ENCODE measurements around the gene CHD1L. TPM values are rescaled to one million over a fixed set of nuclear protein-coding genes. Genes with fewer than 3 reads are reported as not detected.

Gene CHD1L
- total RNA-seq, 1 experiment from 2014 or later = 97.1 TPM

DNA sequence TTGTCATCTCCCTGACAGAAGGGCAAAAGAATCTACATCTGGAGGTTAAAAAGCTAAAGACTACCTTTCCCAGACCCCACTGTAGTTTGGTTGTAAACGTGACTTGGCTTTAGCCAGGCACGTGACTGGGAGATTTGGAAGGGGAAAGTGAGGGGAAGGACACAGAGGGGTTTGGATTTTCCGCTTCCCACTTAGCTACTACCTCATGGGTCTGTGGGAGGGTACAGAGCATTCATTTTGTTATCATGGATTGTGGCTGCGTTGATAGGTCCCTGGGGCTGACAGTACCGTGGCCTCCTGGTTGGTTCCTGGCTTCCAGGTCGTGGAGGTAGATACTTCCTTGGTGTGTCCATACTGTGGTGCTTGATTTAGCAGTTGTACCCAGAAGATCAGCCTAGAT is 2.6 kb downstream of the CHD1L start:
- Histone ChIP-seq H3K9me3 (peaks cover 3% of the 10 kb centered on the region; the same call in 1 of the 2 replicates), H3K27me3 (no peaks in the 10 kb centered on the region), H3K36me3 (peaks cover 9% of the 10 kb centered on the region), H3K4me3 (no peak overlapping the region)
- no peak for DNase-seq

DNA sequence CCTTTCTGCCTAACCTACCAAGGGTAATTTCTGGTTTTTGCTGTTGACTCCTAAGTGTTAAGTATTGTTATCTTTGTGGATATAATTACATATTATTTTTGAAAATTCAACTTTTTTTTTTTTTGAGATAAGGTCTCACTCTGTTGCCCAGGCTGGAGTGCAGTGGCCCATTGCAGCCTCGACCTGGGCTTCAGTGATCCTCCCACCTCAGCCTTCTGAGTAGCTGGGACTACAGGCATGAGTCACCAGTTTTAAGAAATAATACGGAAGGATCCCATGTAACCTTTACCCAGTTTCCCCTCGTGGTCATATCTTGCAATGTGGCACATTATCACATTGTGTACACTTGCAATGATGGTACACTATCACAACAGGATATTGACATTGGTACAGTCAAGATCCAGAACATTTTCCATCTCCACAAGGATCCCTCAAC is 3.1 kb downstream of the CHD1L start:
- H3K4me3 ChIP-seq = no peak overlapping the region
- H3K9me3 ChIP-seq = peaks cover 3% of the 10 kb centered on the region; the same call in 1 of the 2 replicates
- H3K36me3 ChIP-seq = peaks cover 9% of the 10 kb centered on the region
- no peaks in the 10 kb centered on the region for H3K27me3 ChIP-seq
- no peak for DNase-seq

DNA sequence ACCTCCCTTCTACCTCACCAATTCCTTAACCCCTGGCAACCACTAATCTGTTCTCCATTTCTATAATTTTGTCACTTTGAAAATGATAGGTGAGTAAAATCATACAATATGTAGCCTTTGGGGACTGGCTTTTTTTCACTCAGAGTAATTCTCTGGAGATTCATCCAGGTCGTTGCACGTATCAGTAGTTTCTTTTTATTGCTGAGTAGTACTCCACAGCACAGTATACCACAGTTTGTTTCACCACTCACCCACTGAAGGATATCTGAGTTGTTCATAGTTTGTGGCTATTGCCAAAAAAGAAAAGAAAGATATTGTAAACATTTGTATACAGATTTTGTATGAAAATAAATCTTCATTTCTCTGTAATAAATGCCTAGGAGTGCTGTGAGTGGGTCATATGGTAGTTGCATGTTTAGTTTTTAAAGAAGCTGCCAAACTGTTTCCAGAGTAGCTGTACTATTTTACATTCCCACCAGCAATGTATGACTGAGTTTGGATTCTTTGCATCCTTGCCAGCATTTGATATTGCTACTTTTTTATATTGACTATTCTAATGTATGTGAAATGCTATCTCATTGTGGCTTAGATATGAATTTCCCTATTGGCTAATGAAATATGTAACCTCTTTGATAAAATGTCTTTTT is 3.7 kb downstream of the CHD1L start:
- Histone ChIP-seq H3K9me3 (peaks cover 3% of the 10 kb centered on the region; the same call in 1 of the 2 replicates), H3K36me3 (peaks cover 9% of the 10 kb centered on the region), H3K4me3 (no peak overlapping the region), H3K27me3 (no peaks in the 10 kb centered on the region)
- no peak for DNase-seq

DNA sequence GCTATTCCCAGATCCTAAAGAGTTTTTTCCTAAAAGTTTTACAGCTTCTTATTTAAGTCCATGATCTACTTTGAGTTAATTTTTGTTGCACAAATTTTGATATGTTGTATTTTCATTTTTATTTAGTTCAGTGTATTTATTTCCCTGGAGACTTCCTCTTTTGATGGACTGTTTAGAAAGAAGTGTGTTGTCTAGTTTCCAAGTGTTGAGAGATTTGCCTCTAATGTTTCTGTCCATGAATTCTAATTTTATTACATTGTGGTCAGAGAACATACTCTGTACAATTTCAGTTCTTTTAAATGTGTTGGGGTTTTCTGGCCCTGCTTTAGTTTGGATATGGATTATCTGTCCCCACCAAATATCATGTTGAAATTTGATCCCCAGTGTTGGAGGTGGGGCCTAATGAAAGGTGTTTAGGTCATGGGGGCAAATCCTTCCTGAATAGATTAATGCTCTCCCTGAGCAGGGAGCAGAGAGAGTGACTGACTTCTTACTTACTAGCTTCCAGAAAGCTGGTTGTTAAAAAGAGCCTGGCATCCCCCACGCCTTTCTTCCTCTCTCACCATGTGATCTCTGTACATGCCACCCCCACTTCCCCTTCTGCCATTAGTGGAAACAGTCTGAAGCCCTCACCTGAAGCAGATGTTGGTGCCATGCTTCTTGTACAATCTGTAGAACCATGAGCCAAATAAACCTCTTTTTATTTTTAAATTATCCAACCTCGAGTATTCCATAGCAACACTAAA is 4.6 kb downstream of the CHD1L start:
- Histone ChIP-seq H3K4me3 (no peak overlapping the region), H3K9me3 (peaks cover 3% of the 10 kb centered on the region; the same call in 1 of the 2 replicates), H3K27me3 (no peaks in the 10 kb centered on the region), H3K36me3 (peaks cover 9% of the 10 kb centered on the region)
- no peak for DNase-seq

DNA sequence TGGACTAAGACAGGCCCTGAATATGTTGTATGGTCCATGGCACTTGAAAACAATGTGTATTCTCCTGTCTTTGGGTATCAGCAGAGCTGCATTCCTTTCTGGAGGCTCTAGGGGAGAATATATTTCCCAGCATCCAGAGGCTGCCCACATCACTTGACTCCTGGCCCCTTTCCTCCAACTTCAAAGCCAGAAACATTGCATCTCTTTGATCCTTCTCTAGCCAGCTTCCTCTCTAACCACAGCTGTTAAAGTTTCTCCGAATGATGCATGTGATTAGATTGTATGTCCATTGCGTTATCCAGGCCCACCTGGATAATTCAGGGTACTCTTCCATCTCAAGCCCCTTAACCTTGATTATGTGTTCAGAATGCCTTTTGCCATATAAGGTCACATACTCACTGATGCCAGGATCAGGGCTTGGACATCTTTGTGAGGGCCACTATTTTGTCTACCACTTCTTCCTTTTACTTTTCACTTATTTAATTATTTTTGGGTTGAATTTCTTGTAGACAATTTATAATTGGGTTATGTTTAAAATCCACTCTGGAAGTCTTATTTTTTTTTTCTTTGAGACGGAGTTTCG is 5.3 kb downstream of the CHD1L start:
- Histone ChIP-seq H3K27me3 (no peaks in the 10 kb centered on the region), H3K9me3 (peaks cover 3% of the 10 kb centered on the region; the same call in 1 of the 2 replicates), H3K36me3 (peaks cover 11% of the 10 kb centered on the region), H3K4me3 (no peak overlapping the region)
- no peak for DNase-seq

DNA sequence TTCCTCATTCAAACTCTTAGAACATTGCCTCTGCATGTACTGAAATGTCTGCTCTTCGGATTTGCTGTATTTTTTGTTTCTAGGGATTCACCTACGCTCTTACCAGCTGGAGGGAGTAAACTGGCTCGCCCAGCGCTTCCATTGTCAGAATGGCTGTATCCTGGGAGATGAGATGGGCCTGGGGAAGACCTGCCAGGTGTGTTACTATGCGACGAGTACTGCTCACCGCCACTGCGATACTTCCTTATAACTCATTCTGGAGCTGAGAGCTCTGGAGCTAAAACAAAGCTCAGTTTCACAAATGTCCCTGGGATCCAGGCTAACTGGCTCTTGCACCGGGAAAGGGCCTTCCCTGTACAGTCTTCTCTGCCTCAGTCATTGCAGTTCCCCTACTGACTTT is 10.1 kb downstream of the CHD1L start:
- Histone ChIP-seq H3K36me3 (peaks cover 34% of the 10 kb centered on the region), H3K27me3 (no peaks in the 10 kb centered on the region), H3K4me3 (no peak overlapping the region), H3K9me3 (no peaks in the 10 kb centered on the region)
- no peak for DNase-seq

DNA sequence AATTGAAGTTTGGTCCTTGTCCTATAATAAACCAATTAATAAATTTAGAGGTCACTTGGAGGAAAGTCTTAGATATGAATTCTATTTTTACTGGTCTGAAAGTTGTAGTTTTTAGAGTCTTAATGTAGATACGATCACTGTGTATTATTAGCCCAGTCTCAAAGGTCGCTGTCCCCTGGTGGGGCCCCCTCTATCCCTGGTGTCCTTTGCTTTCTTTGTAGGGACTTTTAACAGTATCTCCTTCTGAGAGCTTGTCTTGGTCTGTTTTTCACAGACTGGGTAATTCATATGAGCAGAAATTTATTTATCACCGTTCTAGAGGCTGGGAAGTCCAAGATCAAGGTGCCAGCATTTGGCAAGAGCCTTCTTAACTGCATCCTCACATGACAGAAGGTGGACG is 18.5 kb downstream of the CHD1L start:
- no peaks in the 10 kb centered on the region for H3K27me3 ChIP-seq
- H3K4me3 ChIP-seq = no peak overlapping the region
- DNase-seq = no peak
- H3K9me3 ChIP-seq = no peaks in the 10 kb centered on the region
- H3K36me3 ChIP-seq = peaks cover 79% of the 10 kb centered on the region

DNA sequence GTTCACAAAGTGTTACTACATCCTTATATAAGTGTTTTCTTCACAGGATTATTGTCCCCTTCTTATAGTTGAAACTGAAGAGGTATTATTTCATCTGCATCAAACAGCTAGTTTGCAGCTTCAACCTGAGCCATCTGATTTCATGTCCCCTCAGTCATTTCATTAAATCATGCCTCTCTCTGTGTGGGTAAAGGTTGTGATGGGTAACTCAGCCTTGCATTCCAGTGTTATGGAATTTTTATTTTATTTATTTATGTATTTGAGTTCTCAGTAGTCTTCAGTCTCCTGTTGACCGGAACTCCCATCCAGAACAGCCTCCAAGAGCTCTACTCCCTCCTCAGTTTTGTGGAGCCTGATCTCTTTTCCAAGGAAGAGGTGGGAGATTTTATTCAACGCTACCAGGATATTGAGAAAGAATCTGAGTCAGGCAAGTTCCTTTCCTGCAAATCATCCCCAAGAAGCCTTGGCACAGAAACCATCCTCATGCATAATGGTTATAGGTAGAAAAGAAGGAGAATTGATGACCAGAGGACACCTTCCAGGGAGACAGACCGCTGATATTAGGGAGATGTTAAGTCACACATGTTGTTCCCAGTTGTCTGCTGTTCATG is 21.8 kb downstream of the CHD1L start:
- Histone ChIP-seq H3K36me3 (peaks cover 78% of the 10 kb centered on the region), H3K27me3 (no peaks in the 10 kb centered on the region), H3K9me3 (no peaks in the 10 kb centered on the region), H3K4me3 (no peak overlapping the region)
- no peak for DNase-seq

DNA sequence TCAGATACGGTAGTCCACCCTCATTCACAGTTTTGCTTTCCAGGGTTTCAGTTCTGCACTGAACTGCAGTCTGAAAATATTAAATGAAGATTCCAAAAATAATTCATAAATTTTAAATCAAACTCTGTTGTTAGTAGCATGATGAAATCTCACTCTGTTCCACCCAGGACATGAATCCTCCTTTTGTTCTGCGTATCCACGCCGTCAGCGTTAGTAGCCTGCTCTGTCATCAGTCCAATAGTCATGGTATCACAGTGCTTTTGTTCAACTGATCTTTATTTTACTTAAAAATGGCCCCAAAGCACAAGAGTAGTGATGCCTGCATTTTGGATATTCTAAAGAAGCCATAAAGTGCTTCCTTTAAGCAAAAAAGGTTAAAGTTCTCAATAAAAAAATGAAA is 23.9 kb downstream of the CHD1L start:
- no peaks in the 10 kb centered on the region for H3K9me3 ChIP-seq
- H3K27me3 ChIP-seq = no peaks in the 10 kb centered on the region
- no peak for DNase-seq
- H3K36me3 ChIP-seq = peaks cover 73% of the 10 kb centered on the region
- H3K4me3 ChIP-seq = no peak overlapping the region

DNA sequence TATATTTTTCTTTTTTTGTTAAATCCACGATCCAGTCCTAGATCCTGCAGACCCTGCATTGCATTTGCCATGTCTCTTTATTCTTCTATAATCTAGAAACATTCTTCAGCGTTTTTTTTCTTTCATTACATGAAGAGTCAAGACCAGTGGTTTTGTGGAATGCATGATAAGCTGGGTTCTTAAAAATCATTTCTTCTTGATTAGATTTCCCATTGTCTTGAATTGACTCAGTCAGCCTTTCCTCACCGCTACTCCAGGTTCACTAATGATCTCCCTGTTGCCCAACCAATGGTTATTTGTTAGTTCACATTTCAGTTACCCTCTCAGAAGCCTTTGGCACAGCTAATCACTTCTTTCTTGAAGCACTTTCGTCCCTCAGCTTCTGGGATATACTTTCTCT is 25.2 kb downstream of the CHD1L start:
- Histone ChIP-seq H3K36me3 (peaks cover 76% of the 10 kb centered on the region), H3K27me3 (no peaks in the 10 kb centered on the region)
- DNase-seq = no peak

DNA sequence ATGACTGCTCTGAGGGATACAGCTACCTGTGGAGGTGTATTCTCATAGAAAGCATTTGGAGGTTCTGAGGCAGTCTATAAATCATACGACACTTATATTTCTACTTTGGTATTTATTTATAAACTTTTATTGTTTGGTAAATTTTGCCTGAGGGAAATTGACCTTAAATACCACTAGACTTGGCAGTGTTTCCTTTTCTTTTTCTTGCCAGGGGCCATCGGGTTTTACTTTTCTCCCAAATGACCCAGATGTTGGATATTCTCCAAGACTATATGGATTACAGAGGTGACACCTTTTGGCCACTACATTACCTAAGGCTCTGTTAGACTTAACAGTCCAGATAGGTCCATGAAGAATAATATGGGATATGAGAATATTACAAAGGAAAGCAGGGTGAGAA is 28.2 kb downstream of the CHD1L start:
- no peaks in the 10 kb centered on the region for H3K9me3 ChIP-seq
- H3K4me3 ChIP-seq = no peak overlapping the region
- DNase-seq = no peak
- peaks cover 69% of the 10 kb centered on the region for H3K36me3 ChIP-seq
- H3K27me3 ChIP-seq = no peaks in the 10 kb centered on the region

More for the DNA sequence above, 25.2 kb downstream of the CHD1L start:
- Histone ChIP-seq H3K4me3 (no peak overlapping the region), H3K9me3 (no peaks in the 10 kb centered on the region)

DNA sequence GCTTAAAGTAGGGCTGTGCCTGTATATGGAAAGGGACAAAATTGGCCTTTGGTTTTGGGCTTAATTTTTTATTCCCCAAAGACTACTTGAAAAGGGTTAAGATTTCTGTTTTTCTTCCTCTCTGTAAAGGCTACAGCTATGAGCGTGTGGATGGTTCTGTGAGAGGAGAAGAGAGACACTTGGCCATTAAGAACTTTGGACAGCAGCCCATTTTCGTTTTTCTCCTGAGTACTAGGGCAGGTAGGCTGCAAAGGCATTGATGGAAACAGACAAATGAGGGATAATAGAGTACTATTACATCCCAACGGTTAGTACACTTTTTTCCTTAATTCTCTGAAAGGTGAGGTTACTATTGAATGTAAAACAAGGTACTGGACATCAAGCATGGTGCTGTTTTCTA is 29.6 kb downstream of the CHD1L start:
- H3K9me3 ChIP-seq = no peaks in the 10 kb centered on the region
- H3K4me3 ChIP-seq = no peak overlapping the region
- DNase-seq = no peak
- H3K36me3 ChIP-seq = peaks cover 82% of the 10 kb centered on the region
- H3K27me3 ChIP-seq = no peaks in the 10 kb centered on the region

DNA sequence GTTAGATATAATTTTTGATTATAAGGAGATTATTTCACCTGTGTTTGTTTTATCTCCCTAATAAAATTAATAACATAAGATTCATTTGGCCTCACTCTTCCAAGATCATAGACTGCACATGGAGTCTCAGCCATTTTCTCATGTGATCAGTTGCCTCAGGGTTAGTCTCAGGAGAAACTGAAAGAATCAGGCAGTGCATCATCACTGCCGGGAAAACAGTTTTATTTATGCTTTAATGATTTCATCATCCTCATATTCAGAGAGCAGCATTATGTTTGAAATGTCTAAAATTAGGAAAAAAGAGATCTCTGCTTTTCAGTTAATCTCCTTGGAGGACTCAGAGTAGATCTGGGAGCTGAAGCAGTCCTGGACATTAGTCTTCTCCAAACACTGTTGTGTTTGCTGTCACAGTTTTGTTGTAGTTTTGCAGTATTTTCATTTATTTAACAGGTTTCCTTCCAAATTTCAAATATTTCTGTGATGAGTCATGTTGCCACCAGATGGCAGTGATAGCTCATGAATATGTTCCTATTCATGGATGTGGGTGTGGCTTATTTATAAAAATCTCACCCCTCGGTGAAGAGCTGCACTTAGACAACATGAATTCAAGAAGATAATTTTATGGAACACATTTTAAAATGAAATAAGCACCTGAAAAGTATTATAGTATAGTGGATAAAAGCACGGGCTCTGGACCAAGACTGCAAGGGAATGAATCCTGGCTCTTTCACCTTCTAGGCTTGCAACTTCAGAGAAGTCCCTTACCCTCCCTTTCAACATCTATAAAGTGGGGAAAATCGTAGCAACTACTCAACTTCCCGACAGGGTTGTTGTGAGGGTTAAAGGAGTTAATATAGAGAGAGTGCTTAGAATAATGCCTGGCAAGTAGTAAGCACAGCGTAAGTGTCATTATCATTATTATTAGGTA is 31.2 kb downstream of the CHD1L start:
- no peaks in the 10 kb centered on the region for H3K9me3 ChIP-seq
- H3K27me3 ChIP-seq = no peaks in the 10 kb centered on the region
- peaks cover 77% of the 10 kb centered on the region for H3K36me3 ChIP-seq
- H3K4me3 ChIP-seq = no peak overlapping the region
- DNase-seq = peak; percentile 32

DNA sequence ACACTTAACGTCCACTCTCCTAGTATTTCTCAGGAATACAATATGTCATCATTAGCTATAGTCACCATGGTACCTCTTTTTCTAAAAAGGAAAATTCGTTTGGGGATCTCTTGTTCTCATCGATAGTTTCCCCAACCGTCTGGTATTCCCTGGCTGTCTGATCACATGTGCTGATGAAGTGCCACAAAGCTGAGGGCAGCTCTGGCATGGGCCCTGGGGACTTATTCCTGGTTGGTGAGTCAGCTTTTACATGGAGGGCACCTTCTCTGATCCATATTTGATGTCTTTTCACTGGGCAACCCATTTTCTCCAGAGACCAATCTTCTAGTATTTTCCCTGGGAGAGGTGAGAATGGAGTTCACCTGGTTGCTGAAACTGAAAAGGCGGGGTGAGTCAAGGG is 39.5 kb downstream of the CHD1L start:
- H3K36me3 ChIP-seq = peaks cover 86% of the 10 kb centered on the region

DNA sequence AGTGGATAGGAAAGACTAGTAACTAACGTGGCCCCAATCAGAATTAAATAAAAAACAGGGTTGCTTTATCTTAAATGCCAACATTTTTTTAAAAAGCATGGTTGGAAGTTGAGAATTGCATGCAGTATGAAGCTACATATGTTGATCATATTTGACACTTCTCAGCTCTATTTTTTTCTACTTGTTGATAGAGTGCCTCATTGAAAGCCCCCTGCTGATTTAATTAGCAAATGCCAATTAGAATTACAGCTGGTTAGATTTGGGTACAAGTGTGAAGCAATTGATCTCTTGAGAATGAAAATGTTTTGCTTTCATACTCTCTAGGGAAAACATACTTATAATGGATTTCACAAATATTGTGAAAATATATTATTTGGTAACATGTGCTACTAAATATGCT is 40.5 kb downstream of the CHD1L start:
- Histone ChIP-seq H3K4me3 (no peak overlapping the region), H3K27me3 (no peaks in the 10 kb centered on the region), H3K36me3 (peaks cover 87% of the 10 kb centered on the region), H3K9me3 (no peaks in the 10 kb centered on the region)
- DNase-seq = no peak

More for the DNA sequence above, 39.5 kb downstream of the CHD1L start:
- no peaks in the 10 kb centered on the region for H3K9me3 ChIP-seq
- DNase-seq = no peak
- no peaks in the 10 kb centered on the region for H3K27me3 ChIP-seq
- no peak overlapping the region for H3K4me3 ChIP-seq

DNA sequence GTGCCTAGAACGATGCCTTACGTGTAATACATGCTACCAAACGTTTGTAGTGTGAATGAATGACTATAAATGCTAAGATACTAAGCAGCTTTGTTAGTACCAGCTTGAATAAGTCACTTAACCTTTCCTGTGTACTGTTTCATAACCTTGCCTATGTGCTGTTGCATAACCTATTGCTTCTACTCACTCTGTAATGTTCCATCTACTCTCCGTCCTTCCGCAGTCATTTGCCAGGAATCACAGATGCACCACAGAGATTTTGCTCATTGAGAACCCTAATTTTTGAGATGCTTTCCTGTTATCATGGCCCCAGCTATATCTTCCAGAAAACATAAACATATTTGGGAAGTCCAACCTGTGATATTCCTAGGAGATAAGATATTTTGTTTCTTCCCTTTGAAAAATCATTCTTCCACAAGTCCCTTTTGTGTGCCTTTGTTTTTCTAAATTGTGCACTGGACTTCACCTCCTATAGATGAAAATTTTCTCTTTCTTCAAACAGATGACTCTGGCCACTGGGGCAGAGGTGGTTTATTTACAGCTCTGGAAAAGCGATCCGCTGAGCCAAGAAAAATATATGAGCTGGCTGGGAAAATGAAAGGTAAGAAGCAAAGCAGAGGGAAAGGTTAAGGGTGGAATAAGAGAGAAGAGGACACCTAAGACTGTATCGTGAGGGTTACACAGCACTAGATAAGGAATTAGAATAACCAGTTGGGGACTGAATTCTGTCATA is 44.8 kb downstream of the CHD1L start:
- no peaks in the 10 kb centered on the region for H3K27me3 ChIP-seq
- DNase-seq = no peak
- peaks cover 93% of the 10 kb centered on the region for H3K36me3 ChIP-seq
- peaks cover 7% of the 10 kb centered on the region for H3K9me3 ChIP-seq
- no peak overlapping the region for H3K4me3 ChIP-seq
